ENCODE results near the gene DNAH3. TPM values are rescaled to one million over a fixed set of nuclear protein-coding genes. Genes with fewer than 3 reads are reported as not detected.
"Not testable (repeated sequence)": the region's sequence is repeated elsewhere in the genome, so short reads cannot be mapped to it uniquely, and the experiment has no call there.

DNAH3 gene
- total RNA-seq, 4 donors from 2014 or later: 0.72 to 1.8 (median 1.4) TPM

DNA sequence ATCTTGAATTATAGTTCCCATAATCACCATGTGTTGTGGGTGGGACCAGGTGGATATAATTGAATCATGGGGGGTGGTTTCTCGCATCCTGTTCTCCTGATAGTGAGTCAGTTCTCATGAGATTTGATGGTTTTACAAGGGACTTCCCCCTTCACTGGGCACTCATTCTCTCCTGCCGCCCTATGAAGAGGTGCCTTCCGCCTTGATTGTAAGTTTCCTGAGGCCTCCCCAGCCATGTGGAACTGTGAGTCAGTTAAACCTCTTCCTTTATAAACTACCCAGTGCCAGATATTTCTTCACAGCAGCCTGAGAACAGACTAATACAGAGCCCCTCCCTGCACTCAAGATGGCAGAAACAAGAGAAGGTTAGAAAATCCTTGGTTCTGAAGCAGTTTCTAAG lies 34.2 kb upstream of the DNAH3 start:
- intact Hi-C loops (cut with DNase I; ENCODE audit: low total_unique reads): no loop called here
- WGBS, 2 donors: 75 to 78% methylated on average over 3 of the region's 3 CpGs
- DNase-seq (ENCODE audit: low spot score in 2 of 2): no peak
- H3K4me3 ChIP-seq (ENCODE audit: low read depth, poor library complexity, severe bottlenecking): no peak overlapping the region
- TF ChIP-seq, protein P1, sequence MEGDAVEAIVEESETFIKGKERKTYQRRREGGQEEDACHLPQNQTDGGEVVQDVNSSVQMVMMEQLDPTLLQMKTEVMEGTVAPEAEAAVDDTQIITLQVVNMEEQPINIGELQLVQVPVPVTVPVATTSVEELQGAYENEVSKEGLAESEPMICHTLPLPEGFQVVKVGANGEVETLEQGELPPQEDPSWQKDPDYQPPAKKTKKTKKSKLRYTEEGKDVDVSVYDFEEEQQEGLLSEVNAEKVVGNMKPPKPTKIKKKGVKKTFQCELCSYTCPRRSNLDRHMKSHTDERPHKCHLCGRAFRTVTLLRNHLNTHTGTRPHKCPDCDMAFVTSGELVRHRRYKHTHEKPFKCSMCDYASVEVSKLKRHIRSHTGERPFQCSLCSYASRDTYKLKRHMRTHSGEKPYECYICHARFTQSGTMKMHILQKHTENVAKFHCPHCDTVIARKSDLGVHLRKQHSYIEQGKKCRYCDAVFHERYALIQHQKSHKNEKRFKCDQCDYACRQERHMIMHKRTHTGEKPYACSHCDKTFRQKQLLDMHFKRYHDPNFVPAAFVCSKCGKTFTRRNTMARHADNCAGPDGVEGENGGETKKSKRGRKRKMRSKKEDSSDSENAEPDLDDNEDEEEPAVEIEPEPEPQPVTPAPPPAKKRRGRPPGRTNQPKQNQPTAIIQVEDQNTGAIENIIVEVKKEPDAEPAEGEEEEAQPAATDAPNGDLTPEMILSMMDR (IDR thresholded peaks at IDR 0.05): no peak
- no peak for TF ChIP-seq POLR2A (IDR thresholded peaks at IDR 0.05)

DNA sequence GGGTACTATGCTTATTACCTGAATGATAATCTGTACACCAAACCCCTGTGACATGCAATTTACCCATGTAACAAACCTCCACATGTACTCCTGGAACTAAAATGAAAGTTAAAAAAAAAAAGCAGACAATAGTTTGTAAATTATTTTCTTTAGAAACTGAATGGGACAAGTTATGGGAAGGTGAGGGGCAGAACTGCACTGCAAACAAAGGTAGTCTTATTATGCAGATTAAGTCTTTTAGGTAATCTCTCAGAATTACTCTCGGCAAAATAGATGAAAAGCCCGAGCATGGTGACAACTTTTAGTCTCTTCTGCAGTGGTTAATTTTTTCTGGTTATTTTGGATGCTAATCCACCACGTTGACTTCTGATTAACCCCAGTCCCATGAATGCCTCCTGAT lies 33.3 kb upstream of the DNAH3 start:
- WGBS, 2 donors: 83 to 91% methylated on average over 3 of the region's 3 CpGs
- no peak overlapping the region for H3K4me3 ChIP-seq (ENCODE audit: low read depth, poor library complexity, severe bottlenecking)
- no peak for TF ChIP-seq POLR2A (IDR thresholded peaks at IDR 0.05)
- TF ChIP-seq, protein P1 (IDR thresholded peaks at IDR 0.05): no peak
- no peak for DNase-seq (ENCODE audit: low spot score in 2 of 2)
- intact Hi-C loops (cut with DNase I; ENCODE audit: low total_unique reads): no loop called here

DNA sequence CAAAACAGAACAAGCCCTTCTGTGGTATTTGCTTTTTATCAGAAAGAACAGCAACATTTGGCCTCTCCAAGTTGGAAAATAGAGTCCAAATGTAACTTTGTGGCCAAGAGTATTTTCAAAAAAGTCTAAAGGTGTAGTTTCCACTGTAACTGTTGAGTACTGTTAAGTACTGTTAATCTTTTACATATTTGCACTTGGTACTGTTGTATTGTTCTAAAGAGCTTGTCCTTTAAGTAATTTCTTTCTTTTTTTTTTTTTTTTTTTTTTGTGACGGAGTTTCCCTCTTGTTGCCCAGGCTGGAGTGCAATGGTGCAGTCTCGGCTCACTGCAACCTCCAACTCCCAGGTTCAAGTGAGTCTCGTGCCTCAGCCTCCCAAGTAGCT lies 29.3 kb upstream of the DNAH3 start:
- DNase-seq (ENCODE audit: low spot score in 2 of 2): no peak
- WGBS, 2 donors: 82 to 90% methylated on average over 3 of the region's 3 CpGs
- TF ChIP-seq POLR2A (IDR thresholded peaks at IDR 0.05): no peak
- intact Hi-C loops (cut with DNase I; ENCODE audit: low total_unique reads): no loop called here
- H3K4me3 ChIP-seq (ENCODE audit: low read depth, poor library complexity, severe bottlenecking): no peak overlapping the region

DNA sequence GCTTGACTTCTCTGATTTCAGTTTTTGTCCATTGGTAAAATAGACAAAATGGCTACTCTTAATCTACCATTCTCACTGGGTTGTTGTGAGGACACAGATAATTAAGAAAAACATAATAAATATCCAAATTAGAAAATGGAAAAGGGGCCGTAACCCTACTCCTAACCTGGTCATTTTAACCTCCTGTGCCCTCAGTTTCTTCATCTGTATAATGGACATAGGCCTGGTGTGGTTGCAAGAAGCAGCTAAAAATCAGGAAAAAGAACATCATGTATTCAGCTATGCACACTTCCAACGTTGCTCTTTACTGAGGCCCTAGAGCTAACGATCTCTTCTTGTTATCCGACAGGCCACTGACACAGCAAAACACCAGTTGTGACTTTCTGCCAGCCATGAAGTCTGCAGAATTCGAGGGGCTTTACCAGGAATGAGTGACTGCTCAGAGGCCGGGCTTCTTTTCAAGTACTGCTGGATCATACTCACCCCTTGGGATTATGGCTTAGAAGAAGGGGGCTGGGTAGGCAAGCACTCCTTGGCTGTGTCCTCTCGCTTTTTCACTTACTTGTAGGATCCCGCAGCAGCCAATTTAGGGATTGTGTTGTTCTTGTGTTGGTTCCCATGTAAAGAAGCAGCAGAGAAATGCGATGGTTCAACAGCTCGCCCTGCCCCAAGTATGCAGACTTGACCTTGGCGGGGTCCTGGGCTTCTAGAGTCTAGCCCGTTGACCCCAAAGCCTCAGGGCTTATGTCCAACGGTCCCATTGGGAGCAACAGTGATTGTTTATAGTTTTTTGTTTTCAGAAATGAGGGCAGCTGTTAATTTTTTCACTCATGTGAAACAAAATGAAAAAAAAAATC lies 28.7 kb upstream of the DNAH3 start:
- no peak overlapping the region for H3K4me3 ChIP-seq (ENCODE audit: low read depth, poor library complexity, severe bottlenecking)
- DNase-seq (ENCODE audit: low spot score in 2 of 2): no peak
- TF ChIP-seq POLR2A (IDR thresholded peaks at IDR 0.05): no peak
- WGBS, 2 donors: 82 to 83% methylated on average over 13 of the region's 13 CpGs
- intact Hi-C loops (cut with DNase I; ENCODE audit: low total_unique reads): no loop called here

DNA sequence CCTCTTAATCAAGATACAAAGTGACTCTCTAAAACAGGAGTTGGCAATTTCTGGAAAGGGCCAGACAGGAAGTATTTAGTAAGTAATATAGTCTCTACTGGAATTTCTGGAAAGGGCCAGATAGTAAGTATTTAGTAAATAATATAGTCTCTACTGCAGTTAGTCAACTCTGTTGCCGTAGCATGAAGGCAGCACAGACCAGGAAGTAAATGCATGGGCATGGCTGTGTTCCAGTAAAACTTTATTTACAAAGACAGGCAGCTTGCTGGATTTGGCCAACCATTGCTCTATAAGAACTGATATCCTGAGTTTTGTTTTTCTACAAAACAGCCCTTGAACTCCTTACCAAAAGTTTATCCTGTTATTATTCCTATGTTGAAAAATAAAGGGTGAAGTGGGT lies 24.8 kb upstream of the DNAH3 start:
- WGBS, 2 donors: 77 to 84% methylated on average over 1 of the region's 1 CpG
- DNase-seq (ENCODE audit: low spot score in 2 of 2): no peak
- TF ChIP-seq, protein P1 (IDR thresholded peaks at IDR 0.05): no peak
- TF ChIP-seq POLR2A (IDR thresholded peaks at IDR 0.05): no peak
- intact Hi-C loops (cut with DNase I; ENCODE audit: low total_unique reads): no loop called here
- no peak overlapping the region for H3K4me3 ChIP-seq (ENCODE audit: low read depth, poor library complexity, severe bottlenecking)

DNA sequence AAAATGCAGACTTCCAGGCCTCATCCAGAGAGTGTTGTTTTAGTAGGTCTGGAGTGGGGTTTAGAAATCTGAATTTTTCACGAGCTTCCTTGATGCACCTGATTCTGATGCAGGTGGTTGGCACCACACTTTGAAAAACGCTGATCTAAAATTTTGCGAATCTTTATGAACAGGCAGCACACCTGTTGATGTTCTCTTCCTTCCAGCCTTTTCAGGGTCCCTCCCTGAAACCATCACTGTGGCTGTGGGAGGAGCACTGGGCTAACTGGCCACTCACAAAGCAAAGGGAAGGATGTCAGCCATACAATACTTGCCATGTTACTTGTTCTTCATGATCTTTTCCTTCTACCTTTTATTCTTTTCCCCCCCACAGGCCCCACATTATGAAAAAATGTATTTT lies 22.0 kb upstream of the DNAH3 start:
- TF ChIP-seq POLR2A (IDR thresholded peaks at IDR 0.05): no peak
- TF ChIP-seq, protein P1 (IDR thresholded peaks at IDR 0.05): no peak
- intact Hi-C loops (cut with DNase I; ENCODE audit: low total_unique reads): no loop called here
- DNase-seq (ENCODE audit: low spot score in 2 of 2): no peak
- 92% methylated on average over 3 of the region's 3 CpGs for WGBS, 2 donors
- H3K4me3 ChIP-seq (ENCODE audit: low read depth, poor library complexity, severe bottlenecking): no peak overlapping the region

DNA sequence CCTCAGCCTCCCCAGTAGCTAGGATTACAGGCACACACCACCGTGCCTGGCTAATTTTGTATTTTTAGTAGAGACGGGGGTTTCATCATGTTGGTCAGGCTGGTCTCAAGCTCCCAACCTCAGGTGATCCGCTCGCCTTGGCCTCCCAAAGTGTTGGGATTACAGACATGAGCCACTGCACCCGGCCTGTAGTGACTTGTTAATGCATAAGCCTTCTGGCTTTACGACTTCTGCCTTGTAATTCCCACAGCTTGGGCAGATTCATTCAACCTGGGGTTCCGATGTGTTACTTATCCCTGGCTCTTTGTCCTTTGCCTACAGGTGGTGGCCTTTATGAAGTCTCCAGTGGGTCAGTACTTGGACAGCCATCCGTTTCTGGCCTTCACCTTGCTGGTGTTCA lies 19.5 kb upstream of the DNAH3 start:
- WGBS, 2 donors: 78 to 85% methylated on average over 8 of the region's 8 CpGs
- H3K4me3 ChIP-seq (ENCODE audit: low read depth, poor library complexity, severe bottlenecking); DNase-seq (ENCODE audit: low spot score in 2 of 2); intact Hi-C loops (cut with DNase I; ENCODE audit: low total_unique reads): not testable (repeated sequence)
